RWPE2 (cell line): Measurements from ENCODE around the gene STON2.

Source experiments
- ATAC-seq: fragments of 200-7000 bp; cut with Tn5 transposase; 3 replicates; pipeline ENCODE4 v1.9.1; 2021; ENCODE audit warnings: low read depth
- DNase-seq: peaks from one replicate; pipeline ENCODE4 v3.0.0-alpha.2; 2020; ENCODE audit warnings: low spot score
- H3K27ac ChIP-seq: fragments of 450-650 bp; 2 replicates; pipeline ENCODE4 v1.5.1; 2017; ENCODE audit warnings: mild to moderate bottlenecking; ENCODE audit not compliant: poor library complexity, severe bottlenecking
- H3K27me3 ChIP-seq: fragments of 250-450 bp; sonication (Bioruptor Pico); 2 replicates; pipeline ENCODE4 v1.5.1; 2021; ENCODE audit warnings: mild to moderate bottlenecking, moderate library complexity; ENCODE audit not compliant: insufficient read depth, poor library complexity, severe bottlenecking
- H3K36me3 ChIP-seq: fragments of 250-450 bp; sonication (Bioruptor Pico); 2 replicates; pipeline ENCODE4 v1.5.1; 2020; ENCODE audit warnings: low read depth, mild to moderate bottlenecking, moderate library complexity
- H3K4me1 ChIP-seq: fragments of 250-450 bp; sonication (Bioruptor Pico); 2 replicates; pipeline ENCODE4 v1.5.1; 2021; ENCODE audit warnings: mild to moderate bottlenecking, moderate library complexity; ENCODE audit not compliant: insufficient read depth, poor library complexity, severe bottlenecking
- H3K4me3 ChIP-seq: fragments of 250-450 bp; sonication (Bioruptor Pico); 2 replicates; pipeline ENCODE4 v1.5.1; 2021; ENCODE audit warnings: mild to moderate bottlenecking, moderate library complexity; ENCODE audit not compliant: severe bottlenecking
- H3K9me3 ChIP-seq: fragments of 250-450 bp; sonication (Bioruptor Pico); 2 replicates; pipeline ENCODE4 v1.5.1; 2021; ENCODE audit warnings: mild to moderate bottlenecking, moderate library complexity; ENCODE audit not compliant: severe bottlenecking
- CTCF ChIP-seq: fragments of 450-650 bp; IDR thresholded peaks from one replicate; pipeline ENCODE4 v1.5.1; 2017; ENCODE audit warnings: mild to moderate bottlenecking, moderate library complexity; ENCODE audit not compliant: poor library complexity, severe bottlenecking

STON2 gene

GRCh38 chr14:81406863-81407262, 6.7 kb upstream of the STON2 start:
- Histone ChIP-seq H3K4me3 (no peak overlapping the region), H3K27ac (no peak overlapping the region), H3K9me3 (no peaks in the 10 kb centered on the region), H3K36me3 (no peaks in the 10 kb centered on the region), H3K4me1 (peaks cover 23% of the 10 kb centered on the region), H3K27me3 (no peaks in the 10 kb centered on the region)
- ATAC-seq (0 out of 3 replicates have a peak, but pooled peaks have one; percentile 22), DNase-seq (no peak)
- TF ChIP-seq CTCF: no peak

GRCh38 chr14:81402123-81402495, 2.0 kb upstream of the STON2 start:
- Histone ChIP-seq H3K4me1 (peaks cover 45% of the 10 kb centered on the region), H3K27ac (peak overlapping the region; percentile 98), H3K36me3 (peaks cover 9% of the 10 kb centered on the region), H3K9me3 (no peaks in the 10 kb centered on the region), H3K4me3 (no peak overlapping the region), H3K27me3 (no peaks in the 10 kb centered on the region)
- no peak for DNase-seq
- no peak for TF ChIP-seq CTCF
- no peak; the same call in 2 of the 3 replicates for ATAC-seq

- peak; percentile 70 for ATAC-seq
- Histone ChIP-seq H3K4me3 (no peak overlapping the region), H3K36me3 (peaks cover 9% of the 10 kb centered on the region), H3K27me3 (no peaks in the 10 kb centered on the region), H3K27ac (peak overlapping the region; percentile 98), H3K9me3 (no peaks in the 10 kb centered on the region), H3K4me1 (peaks cover 45% of the 10 kb centered on the region)
- no peak for DNase-seq
- TF ChIP-seq CTCF: no peak
These were observed 1.4 kb upstream of the STON2 start for GRCh38 chr14:81401420-81402122.

- DNase-seq (peak; percentile 96), ATAC-seq (peak; percentile 68)
- Histone ChIP-seq H3K27me3 (no peaks in the 10 kb centered on the region), H3K4me1 (peaks cover 45% of the 10 kb centered on the region), H3K36me3 (peaks cover 9% of the 10 kb centered on the region), H3K9me3 (no peaks in the 10 kb centered on the region), H3K27ac (peak overlapping the region; percentile 98), H3K4me3 (no peak overlapping the region)
- TF ChIP-seq CTCF: no peak
These were observed 728 bp upstream of the STON2 start for GRCh38 chr14:81400852-81401251.

- DNase-seq (no peak), ATAC-seq (no peak)
- Histone ChIP-seq H3K27ac (peak overlapping the region; percentile 98), H3K36me3 (peaks cover 22% of the 10 kb centered on the region), H3K4me3 (no peak overlapping the region), H3K4me1 (peaks cover 53% of the 10 kb centered on the region), H3K27me3 (no peaks in the 10 kb centered on the region), H3K9me3 (no peaks in the 10 kb centered on the region)
- TF ChIP-seq CTCF: no peak
These were observed 1.8 kb downstream of the STON2 start for GRCh38 chr14:81398196-81398891.
